DMS79 (cell line): ENCODE results near the gene RNF146.
"Not testable (repeated sequence)": the region's sequence is repeated elsewhere in the genome, so short reads cannot be mapped to it uniquely, and the experiment has no call there.

ENCODE experiments used
- DNase-seq: peaks from one replicate; lab custom pipeline; 2025; lab: John Stamatoyannopoulos, UW

Gene RNF146

GRCh38 chr6:127266178-127266891 lies at the start of gene RNF146:
Gene RNF146, plus strand, starts transcription at chr6:127266864. Its CDS starts 13,475 bp downstream, at chr6:127280339.
- peak; percentile 62 for DNase-seq

GRCh38 chr6:127219869-127220268 lies 46.8 kb upstream of the RNF146 start:
- DNase-seq, result no peak

GRCh38 chr6:127221201-127221600 lies 45.5 kb upstream of the RNF146 start:
- no peak for DNase-seq

- DNase-seq, result no peak
Measured at GRCh38 chr6:127222418-127222817, 44.2 kb upstream of the RNF146 start.

- no peak for DNase-seq
Measured at GRCh38 chr6:127225497-127225896, 41.2 kb upstream of the RNF146 start.

GRCh38 chr6:127233819-127234218 lies 32.8 kb upstream of the RNF146 start:
- DNase-seq, result not testable (repeated sequence)

GRCh38 chr6:127243501-127243900 lies 23.2 kb upstream of the RNF146 start:
- no peak for DNase-seq

GRCh38 chr6:127247114-127248096 lies 19.3 kb upstream of the RNF146 start:
- no peak for DNase-seq

- DNase-seq, result no peak
Measured at GRCh38 chr6:127249621-127250020, 17.0 kb upstream of the RNF146 start.

- DNase-seq, result no peak
Measured at GRCh38 chr6:127255286-127255685, 11.4 kb upstream of the RNF146 start.

GRCh38 chr6:127262896-127263295 lies 3.8 kb upstream of the RNF146 start:
- no peak for DNase-seq

GRCh38 chr6:127263481-127263880 lies 3.2 kb upstream of the RNF146 start:
- no peak for DNase-seq

- DNase-seq, result peak; percentile 17
Measured at GRCh38 chr6:127266892-127267645, 405 bp downstream of the RNF146 start.

GRCh38 chr6:127267646-127268625 lies 1.3 kb downstream of the RNF146 start:
- no peak for DNase-seq

- no peak for DNase-seq
Measured at GRCh38 chr6:127272576-127272975, 5.9 kb downstream of the RNF146 start.

- DNase-seq, result no peak
Measured at GRCh38 chr6:127273499-127273898, 6.8 kb downstream of the RNF146 start.

GRCh38 chr6:127276331-127276730 lies 9.7 kb downstream of the RNF146 start:
- no peak for DNase-seq

- DNase-seq, result no peak
Measured at GRCh38 chr6:127277878-127278843, 11.5 kb downstream of the RNF146 start.

GRCh38 chr6:127279815-127280214 lies 13.2 kb downstream of the RNF146 start:
- no peak for DNase-seq

GRCh38 chr6:127282184-127282583 lies 15.5 kb downstream of the RNF146 start:
- no peak for DNase-seq
